Ascending aorta (tissue), 2 donors: Measurements from ENCODE around the gene SLC25A42. TPM values are rescaled to one million over a fixed set of nuclear protein-coding genes. Genes with fewer than 3 reads are reported as not detected.
"Not testable (repeated sequence)": the region's sequence is repeated elsewhere in the genome, so short reads cannot be mapped to it uniquely, and the experiment has no call there.

ENCODE experiments used
- DNase-seq, 2 donors: peaks; one replicate each; pipeline ENCODE4 v3.0.0-alpha.2; 2019; ENCODE audit warnings: low spot score in 2 of 2
- H3K27ac ChIP-seq, 2 donors: fragments of 200-600 bp; sonication (generic); one replicate each; pipeline ENCODE4 v1.5.1; 2016 to 2017; ENCODE audit warnings: mild to moderate bottlenecking in 1 of 2
- H3K27me3 ChIP-seq: fragments of 200-600 bp; sonication (generic); one replicate; pipeline ENCODE4 v1.5.1; 2017
- H3K36me3 ChIP-seq, 2 donors: fragments of 200-600 bp; sonication (generic); one replicate each; pipeline ENCODE4 v1.5.1; 2016
- H3K4me1 ChIP-seq, 2 donors: fragments of 200-600 bp; sonication (generic); one replicate each; pipeline ENCODE4 v1.5.1; 2016 to 2017; ENCODE audit warnings: mild to moderate bottlenecking in 1 of 2
- H3K4me3 ChIP-seq, 2 donors: fragments of 200-600 bp; sonication (generic); one replicate each; pipeline ENCODE4 v1.5.1; 2016 to 2017; ENCODE audit warnings: mild to moderate bottlenecking in 1 of 2
- H3K9me3 ChIP-seq, 2 donors: fragments of 200-600 bp; sonication (generic); one replicate each; pipeline ENCODE4 v1.5.1; 2016
- intact Hi-C: fragments of 100-400 bp; cut with DNase I; formaldehyde crosslinking; loops from one replicate; pipeline ENCODE4 v1.15.1; 2023
- total RNA-seq: library from RNA; depleted of rRNA; stranded (reverse); fragments of >200 nt; gene quantifications from one replicate; pipeline ENCODE4 v1.1.0, GENCODE V29; 2016
- TF ChIP-seq, protein P1 (sequence below), 3 experiments: fragments of 200-600 bp in 2 of 3; fragments of 450-650 bp in 1 of 3; sonication (generic) in 2 of 3; IDR thresholded peaks; one replicate each; pipeline ENCODE4 v1.5.1; 2016 to 2019; ENCODE audit warnings: antibody characterized with exemption in 3 of 3, mild to moderate bottlenecking in 1 of 3, moderate library complexity in 1 of 3

The SLC25A42 gene, protein sequence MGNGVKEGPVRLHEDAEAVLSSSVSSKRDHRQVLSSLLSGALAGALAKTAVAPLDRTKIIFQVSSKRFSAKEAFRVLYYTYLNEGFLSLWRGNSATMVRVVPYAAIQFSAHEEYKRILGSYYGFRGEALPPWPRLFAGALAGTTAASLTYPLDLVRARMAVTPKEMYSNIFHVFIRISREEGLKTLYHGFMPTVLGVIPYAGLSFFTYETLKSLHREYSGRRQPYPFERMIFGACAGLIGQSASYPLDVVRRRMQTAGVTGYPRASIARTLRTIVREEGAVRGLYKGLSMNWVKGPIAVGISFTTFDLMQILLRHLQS
- total RNA-seq: 8.9 TPM

DNA sequence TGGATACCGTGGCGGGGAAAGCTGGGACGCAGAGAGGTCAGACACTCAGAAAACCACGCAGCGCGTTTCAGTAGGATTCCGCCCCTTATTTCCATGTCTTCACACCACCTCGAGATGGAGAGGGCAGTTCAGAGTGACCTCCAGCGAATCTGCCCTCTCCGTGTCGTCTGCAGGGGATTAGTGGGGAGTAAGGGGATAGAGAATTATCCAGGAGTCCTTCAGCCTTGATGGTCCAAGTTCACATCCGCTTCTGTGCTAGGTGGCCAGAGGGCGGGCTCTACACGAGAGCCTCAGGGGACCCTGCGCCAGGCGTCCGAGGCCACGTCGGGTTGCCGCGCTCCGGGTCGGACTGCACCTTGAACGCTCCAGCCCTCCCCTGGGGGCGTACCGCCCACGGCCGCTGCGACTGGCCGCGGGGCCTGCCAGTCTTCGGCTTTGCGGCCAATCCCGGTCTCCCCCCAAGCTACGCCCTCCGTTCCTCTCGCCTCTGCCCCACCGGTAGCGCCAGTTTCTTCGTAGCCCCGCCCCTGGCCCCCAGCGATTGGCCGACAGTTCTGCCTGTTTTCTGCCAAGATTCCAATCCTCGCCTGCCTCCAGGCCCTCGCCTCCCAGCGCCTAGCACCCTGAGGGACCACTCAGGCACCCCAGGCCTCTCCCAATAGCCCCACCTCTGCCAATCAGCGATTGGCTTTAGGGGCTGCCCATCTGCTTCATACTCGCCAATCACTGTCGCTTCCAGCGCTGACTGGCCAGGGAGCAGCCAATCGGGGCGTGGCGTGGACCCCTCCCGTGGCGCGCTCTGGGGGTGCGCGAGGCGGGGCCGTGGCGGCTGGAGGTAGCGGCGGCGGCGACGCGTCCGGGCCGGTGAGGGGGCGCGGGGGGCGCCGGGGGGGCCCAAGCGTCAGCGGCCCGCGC is at the start of gene SLC25A42:
TSS of gene SLC25A42 (plus strand) at position 812 of the 915 bp plus-strand sequence. CDS start 32,131 bp downstream, outside the sequence.
- peak within 1 kb of the TSS; percentile 81 to 95 for H3K4me3 ChIP-seq
- peak; percentile 99 to 100 for DNase-seq
- H3K27ac ChIP-seq: peak within 1 kb of the TSS; percentile 62 to 78
- intact Hi-C loops: loop anchor here (1.0 to 5.0 kb wide), 4 partner anchors 23 to 129 kb away; partner anchors contain the start of genes ARMC6, BORCS8, RFXANK and SUGP2
- peaks cover 0 to 21% of the 10 kb centered on the region in 2 donors for H3K4me1 ChIP-seq
- no peaks in the 10 kb centered on the region for H3K27me3 ChIP-seq
- H3K9me3 ChIP-seq: no peaks in the 10 kb centered on the region
- no peaks in the 10 kb centered on the region for H3K36me3 ChIP-seq
- TF ChIP-seq, protein P1, sequence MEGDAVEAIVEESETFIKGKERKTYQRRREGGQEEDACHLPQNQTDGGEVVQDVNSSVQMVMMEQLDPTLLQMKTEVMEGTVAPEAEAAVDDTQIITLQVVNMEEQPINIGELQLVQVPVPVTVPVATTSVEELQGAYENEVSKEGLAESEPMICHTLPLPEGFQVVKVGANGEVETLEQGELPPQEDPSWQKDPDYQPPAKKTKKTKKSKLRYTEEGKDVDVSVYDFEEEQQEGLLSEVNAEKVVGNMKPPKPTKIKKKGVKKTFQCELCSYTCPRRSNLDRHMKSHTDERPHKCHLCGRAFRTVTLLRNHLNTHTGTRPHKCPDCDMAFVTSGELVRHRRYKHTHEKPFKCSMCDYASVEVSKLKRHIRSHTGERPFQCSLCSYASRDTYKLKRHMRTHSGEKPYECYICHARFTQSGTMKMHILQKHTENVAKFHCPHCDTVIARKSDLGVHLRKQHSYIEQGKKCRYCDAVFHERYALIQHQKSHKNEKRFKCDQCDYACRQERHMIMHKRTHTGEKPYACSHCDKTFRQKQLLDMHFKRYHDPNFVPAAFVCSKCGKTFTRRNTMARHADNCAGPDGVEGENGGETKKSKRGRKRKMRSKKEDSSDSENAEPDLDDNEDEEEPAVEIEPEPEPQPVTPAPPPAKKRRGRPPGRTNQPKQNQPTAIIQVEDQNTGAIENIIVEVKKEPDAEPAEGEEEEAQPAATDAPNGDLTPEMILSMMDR (IDR thresholded peaks at IDR 0.05): no peak

DNA sequence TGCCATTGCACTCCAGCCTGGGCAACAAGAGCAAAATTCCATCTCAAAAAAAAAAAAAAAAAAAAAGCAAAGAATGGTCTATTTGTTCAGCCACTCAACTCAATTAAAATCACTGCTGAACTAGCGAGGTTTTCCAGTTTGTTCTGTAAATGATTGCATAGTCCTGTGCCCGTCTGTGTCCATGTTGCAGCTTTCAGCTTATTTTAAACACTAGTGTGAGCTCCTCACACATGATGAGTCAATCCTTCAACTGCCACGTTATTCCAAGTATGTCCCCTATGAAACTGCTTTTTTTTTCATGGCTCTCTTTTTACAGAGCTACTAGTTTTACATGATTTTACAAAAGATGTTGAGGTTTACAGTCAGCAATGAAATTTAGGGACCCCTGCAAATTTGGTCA is 42.7 kb upstream of the SLC25A42 start:
- Histone ChIP-seq H3K36me3 (peaks cover 66 to 71% of the 10 kb centered on the region in 2 donors), H3K9me3 (no peaks in the 10 kb centered on the region), H3K4me1 (no peaks in the 10 kb centered on the region), H3K27ac (no peak overlapping the region), H3K27me3 (no peaks in the 10 kb centered on the region), H3K4me3 (no peak overlapping the region)
- TF ChIP-seq, protein P1 (IDR thresholded peaks at IDR 0.05): no peak
- DNase-seq: no peak
- intact Hi-C loops: no loop called here

DNA sequence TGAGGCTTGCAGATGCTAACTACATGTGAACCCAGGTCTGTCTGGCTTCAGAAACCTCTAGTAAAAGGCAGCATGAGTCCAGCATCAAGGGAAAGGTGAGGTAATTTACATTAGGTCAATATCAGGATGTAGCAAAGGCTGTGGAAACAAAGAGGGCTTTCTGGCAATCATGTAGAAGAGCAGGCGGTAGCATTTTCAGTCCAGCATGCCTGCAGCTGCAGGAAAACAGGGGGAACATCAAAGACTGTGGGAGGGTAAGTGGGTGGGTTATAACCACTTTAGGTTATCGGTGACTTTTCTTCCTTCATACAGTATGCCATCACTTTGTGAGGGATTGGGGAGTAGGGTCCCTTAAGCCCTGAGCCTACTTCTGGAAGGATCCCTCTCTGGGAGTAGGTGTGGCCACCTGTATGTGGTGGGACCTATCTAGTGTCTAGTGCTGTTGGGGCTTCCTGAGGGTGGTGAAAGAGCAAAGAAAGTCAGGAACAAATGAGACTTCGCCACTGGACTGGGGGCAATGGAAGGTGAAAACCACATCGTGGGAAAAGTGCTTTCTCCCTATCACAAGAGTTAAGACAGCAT is 41.3 kb upstream of the SLC25A42 start:
- Histone ChIP-seq H3K9me3 (no peaks in the 10 kb centered on the region), H3K4me3 (no peak overlapping the region), H3K27me3 (no peaks in the 10 kb centered on the region), H3K4me1 (no peaks in the 10 kb centered on the region), H3K27ac (no peak overlapping the region), H3K36me3 (peaks cover 55 to 64% of the 10 kb centered on the region in 2 donors)
- no peak for DNase-seq
- intact Hi-C loops: no loop called here
- TF ChIP-seq, protein P1 (IDR thresholded peaks at IDR 0.05): no peak

DNA sequence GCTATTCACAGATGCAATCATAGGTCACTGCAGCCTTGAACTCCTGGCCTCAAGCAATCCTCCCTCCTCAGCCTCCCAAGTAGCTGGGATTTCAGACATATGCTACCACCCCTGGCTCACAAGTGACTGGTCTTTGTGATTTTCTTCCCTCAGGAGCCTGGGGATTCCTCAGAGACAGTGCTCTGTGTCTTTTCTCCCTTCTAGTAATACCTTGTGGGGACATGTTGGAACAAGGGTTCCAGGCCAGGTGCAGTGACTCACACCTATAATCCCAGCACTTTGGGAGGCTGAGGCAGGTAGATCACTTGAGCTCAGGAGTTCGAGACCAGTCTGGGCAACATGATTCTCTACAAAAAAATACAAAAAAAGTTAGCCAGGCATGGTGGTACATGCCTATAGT is 40.4 kb upstream of the SLC25A42 start:
- intact Hi-C loops: not testable (repeated sequence)

DNA sequence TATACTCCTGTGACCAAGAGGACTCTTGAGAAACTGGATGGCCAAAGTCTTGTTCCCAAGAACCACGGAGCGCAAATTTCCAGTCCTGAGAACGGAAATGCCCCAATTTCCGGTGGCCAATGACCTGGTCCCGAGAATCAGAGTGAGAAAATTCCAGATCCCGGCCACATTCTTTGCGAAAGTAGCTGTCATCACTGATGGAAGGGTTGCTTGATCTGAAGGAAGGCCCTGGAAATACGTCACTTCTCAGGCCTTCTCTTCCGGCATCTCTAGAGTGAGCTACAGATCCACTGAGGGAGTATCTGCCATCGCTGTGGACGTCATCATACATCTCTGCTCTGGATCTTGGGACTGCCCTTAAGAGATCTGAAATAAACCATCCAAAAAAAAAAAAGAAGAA is 37.9 kb upstream of the SLC25A42 start:
- H3K36me3 ChIP-seq: peaks cover 57 to 73% of the 10 kb centered on the region in 2 donors
- intact Hi-C loops: no loop called here
- TF ChIP-seq, protein P1 (IDR thresholded peaks at IDR 0.05): no peak

More for the DNA sequence above, 40.4 kb upstream of the SLC25A42 start:
- not testable (repeated sequence) for DNase-seq, H3K27ac ChIP-seq, H3K27me3 ChIP-seq, H3K4me1 ChIP-seq, H3K4me3 ChIP-seq, H3K9me3 ChIP-seq
- H3K36me3 ChIP-seq: peaks cover 52 to 63% of the 10 kb centered on the region in 2 donors

More for the DNA sequence above, 37.9 kb upstream of the SLC25A42 start:
- DNase-seq: no peak
- Histone ChIP-seq H3K27ac (no peak overlapping the region), H3K4me3 (no peak overlapping the region), H3K27me3 (no peaks in the 10 kb centered on the region), H3K9me3 (no peaks in the 10 kb centered on the region), H3K4me1 (no peaks in the 10 kb centered on the region)
